Measurements from ENCODE around the gene PTPRH.

DNA sequence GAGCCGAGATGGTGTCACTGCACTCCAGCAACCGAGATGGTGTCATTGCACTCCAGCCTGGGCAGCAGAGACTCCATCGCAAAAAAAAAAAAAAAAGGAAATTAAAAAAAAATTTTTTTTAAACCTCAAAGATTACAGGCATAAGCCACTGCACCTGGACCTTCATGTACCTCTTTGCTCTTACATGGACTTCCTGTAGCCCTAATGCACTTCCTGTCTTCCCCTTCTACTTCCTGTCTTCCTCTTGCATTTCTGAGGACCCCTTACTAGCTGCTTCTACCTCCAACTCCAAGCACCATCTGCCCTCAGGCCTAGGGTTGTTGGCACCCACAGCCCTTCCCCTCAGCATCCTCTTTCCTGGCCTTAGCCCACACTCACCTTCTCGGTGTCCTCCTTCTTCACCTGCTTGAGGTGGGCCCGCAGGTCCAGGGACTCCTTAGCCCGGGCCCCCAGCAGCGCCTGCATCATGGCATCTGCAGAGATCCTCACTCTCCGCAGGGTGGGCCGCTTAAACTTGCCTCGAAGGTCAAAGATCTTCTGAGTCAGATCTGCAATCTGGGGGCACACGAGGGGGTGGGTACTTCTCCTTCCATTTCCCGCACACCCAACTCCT lies 55.5 kb downstream of the PTPRH start:
- TF ChIP-seq, protein P1, sequence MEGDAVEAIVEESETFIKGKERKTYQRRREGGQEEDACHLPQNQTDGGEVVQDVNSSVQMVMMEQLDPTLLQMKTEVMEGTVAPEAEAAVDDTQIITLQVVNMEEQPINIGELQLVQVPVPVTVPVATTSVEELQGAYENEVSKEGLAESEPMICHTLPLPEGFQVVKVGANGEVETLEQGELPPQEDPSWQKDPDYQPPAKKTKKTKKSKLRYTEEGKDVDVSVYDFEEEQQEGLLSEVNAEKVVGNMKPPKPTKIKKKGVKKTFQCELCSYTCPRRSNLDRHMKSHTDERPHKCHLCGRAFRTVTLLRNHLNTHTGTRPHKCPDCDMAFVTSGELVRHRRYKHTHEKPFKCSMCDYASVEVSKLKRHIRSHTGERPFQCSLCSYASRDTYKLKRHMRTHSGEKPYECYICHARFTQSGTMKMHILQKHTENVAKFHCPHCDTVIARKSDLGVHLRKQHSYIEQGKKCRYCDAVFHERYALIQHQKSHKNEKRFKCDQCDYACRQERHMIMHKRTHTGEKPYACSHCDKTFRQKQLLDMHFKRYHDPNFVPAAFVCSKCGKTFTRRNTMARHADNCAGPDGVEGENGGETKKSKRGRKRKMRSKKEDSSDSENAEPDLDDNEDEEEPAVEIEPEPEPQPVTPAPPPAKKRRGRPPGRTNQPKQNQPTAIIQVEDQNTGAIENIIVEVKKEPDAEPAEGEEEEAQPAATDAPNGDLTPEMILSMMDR (IDR thresholded peaks at IDR 0.05; ENCODE audit: insufficient read depth, low read depth, low read length) = no peak
- no peak for TF ChIP-seq EZH2 (IDR thresholded peaks at IDR 0.05; ENCODE audit: insufficient read depth, low read length)

All from astrocyte (in vitro differentiated cells and primary cell).